Measurements from ENCODE around the gene ANLN.

ANLN gene

GRCh38 chr7:36405409-36405803 lies 15.7 kb downstream of the ANLN start:
- H2BK12ac ChIP-seq (ENCODE audit: low read length) = no peak overlapping the region
- H4K91ac ChIP-seq (ENCODE audit: low read depth, low read length) = no peak overlapping the region
- H3K79me1 ChIP-seq (ENCODE audit: low read length) = no peaks in the 10 kb centered on the region
- no peaks in the 10 kb centered on the region for H3K9me3 ChIP-seq (ENCODE audit: insufficient read depth, low read depth, low read length)
- H2BK5ac ChIP-seq (ENCODE audit: low read depth, low read length, poor library complexity) = no peak overlapping the region
- H3K36me3 ChIP-seq (ENCODE audit: control insufficient read depth in 1 of 2, insufficient read depth in 2 of 2, low read length in 2 of 2) = peaks cover 21 to 26% of the 10 kb centered on the region in 2 experiments
- no peaks in the 10 kb centered on the region for H3K27me3 ChIP-seq (ENCODE audit: insufficient read depth, low read length)
- no peak overlapping the region for H3K9ac ChIP-seq (ENCODE audit: low read length)
- no peak overlapping the region for H4K12ac ChIP-seq (ENCODE audit: low read depth, low read length)
- WGBS (ENCODE audit: extremely low coverage, insufficient coverage, insufficient read length) = no CpG with 5 or more reads among the region's 1 CpG
- DNase-seq = no peak
- no peak overlapping the region for H3K14ac ChIP-seq (ENCODE audit: low read length)
- H4K8ac ChIP-seq (ENCODE audit: low read depth, low read length) = no peak overlapping the region
- H3K4me1 ChIP-seq (ENCODE audit: control insufficient read depth in 1 of 2, insufficient read depth in 2 of 2, low read length in 2 of 2) = no peaks in the 10 kb centered on the region
- H2BK120ac ChIP-seq (ENCODE audit: insufficient read depth, low read length, poor library complexity) = no peak overlapping the region
- H3K18ac ChIP-seq (ENCODE audit: low read length) = no peak overlapping the region
- peaks cover under 1% of the 10 kb centered on the region for H3K79me2 ChIP-seq (ENCODE audit: control insufficient read depth, insufficient read depth, low read length, poor library complexity)
- no peak overlapping the region for H3K4ac ChIP-seq (ENCODE audit: low read depth, low read length)
- H3K27ac ChIP-seq (ENCODE audit: low read depth, low read length) = no peak overlapping the region
- H3K4me2 ChIP-seq (ENCODE audit: low read length) = no peak overlapping the region
- H3K4me3 ChIP-seq (ENCODE audit: low read depth, low read length) = no peak overlapping the region
- H3K23ac ChIP-seq (ENCODE audit: low read length) = no peak overlapping the region
- H2AFZ ChIP-seq (ENCODE audit: insufficient read depth, low read length, poor library complexity) = no peak overlapping the region
- no peak overlapping the region for H2AK5ac ChIP-seq (ENCODE audit: low read length)

GRCh38 chr7:36406156-36406555 lies 16.5 kb downstream of the ANLN start:
- H2BK12ac ChIP-seq (ENCODE audit: low read length) = no peak overlapping the region
- H3K27ac ChIP-seq (ENCODE audit: low read depth, low read length) = no peak overlapping the region
- H3K18ac ChIP-seq (ENCODE audit: low read length) = no peak overlapping the region
- H4K91ac ChIP-seq (ENCODE audit: low read depth, low read length) = no peak overlapping the region
- H2AK5ac ChIP-seq (ENCODE audit: low read length) = no peak overlapping the region
- H3K79me2 ChIP-seq (ENCODE audit: control insufficient read depth, insufficient read depth, low read length, poor library complexity) = no peaks in the 10 kb centered on the region
- no peak overlapping the region for H4K12ac ChIP-seq (ENCODE audit: low read depth, low read length)
- WGBS (ENCODE audit: extremely low coverage, insufficient coverage, insufficient read length) = no CpG with 5 or more reads among the region's 5 CpGs
- no peak overlapping the region for H3K4me2 ChIP-seq (ENCODE audit: low read length)
- H3K4me3 ChIP-seq (ENCODE audit: low read depth, low read length) = no peak overlapping the region
- no peak overlapping the region for H3K14ac ChIP-seq (ENCODE audit: low read length)
- H2BK5ac ChIP-seq (ENCODE audit: low read depth, low read length, poor library complexity) = no peak overlapping the region
- H3K79me1 ChIP-seq (ENCODE audit: low read length) = no peaks in the 10 kb centered on the region
- H3K23ac ChIP-seq (ENCODE audit: low read length) = no peak overlapping the region
- H3K27me3 ChIP-seq (ENCODE audit: insufficient read depth, low read length) = no peaks in the 10 kb centered on the region
- no peak overlapping the region for H3K4ac ChIP-seq (ENCODE audit: low read depth, low read length)
- DNase-seq = no peak
- peaks cover 18 to 28% of the 10 kb centered on the region in 2 experiments for H3K36me3 ChIP-seq (ENCODE audit: control insufficient read depth in 1 of 2, insufficient read depth in 2 of 2, low read length in 2 of 2)
- H3K9ac ChIP-seq (ENCODE audit: low read length) = no peak overlapping the region
- no peak overlapping the region for H2BK120ac ChIP-seq (ENCODE audit: insufficient read depth, low read length, poor library complexity)
- H4K8ac ChIP-seq (ENCODE audit: low read depth, low read length) = no peak overlapping the region
- H2AFZ ChIP-seq (ENCODE audit: insufficient read depth, low read length, poor library complexity) = no peak overlapping the region
- H3K9me3 ChIP-seq (ENCODE audit: insufficient read depth, low read depth, low read length) = no peaks in the 10 kb centered on the region
- H3K4me1 ChIP-seq (ENCODE audit: control insufficient read depth in 1 of 2, insufficient read depth in 2 of 2, low read length in 2 of 2) = no peaks in the 10 kb centered on the region

GRCh38 chr7:36407636-36408550 lies 18.2 kb downstream of the ANLN start:
- Histone ChIP-seq H3K9ac (ENCODE audit: low read length) (no peak overlapping the region), H3K79me2 (ENCODE audit: control insufficient read depth, insufficient read depth, low read length, poor library complexity) (no peaks in the 10 kb centered on the region), H2AK5ac (ENCODE audit: low read length) (no peak overlapping the region), H4K8ac (ENCODE audit: low read depth, low read length) (no peak overlapping the region), H3K9me3 (ENCODE audit: insufficient read depth, low read depth, low read length) (no peaks in the 10 kb centered on the region), H2BK120ac (ENCODE audit: insufficient read depth, low read length, poor library complexity) (no peak overlapping the region), H2BK5ac (ENCODE audit: low read depth, low read length, poor library complexity) (no peak overlapping the region), H2BK12ac (ENCODE audit: low read length) (no peak overlapping the region), H3K18ac (ENCODE audit: low read length) (no peak overlapping the region), H3K27ac (ENCODE audit: low read depth, low read length) (no peak overlapping the region), H4K12ac (ENCODE audit: low read depth, low read length) (no peak overlapping the region), H3K27me3 (ENCODE audit: insufficient read depth, low read length) (no peaks in the 10 kb centered on the region), H3K4me3 (ENCODE audit: low read depth, low read length) (no peak overlapping the region), H3K4me1 (ENCODE audit: control insufficient read depth in 1 of 2, insufficient read depth in 2 of 2, low read length in 2 of 2) (no peaks in the 10 kb centered on the region), H3K4me2 (ENCODE audit: low read length) (no peak overlapping the region), H3K23ac (ENCODE audit: low read length) (no peak overlapping the region), H2AFZ (ENCODE audit: insufficient read depth, low read length, poor library complexity) (no peak overlapping the region), H3K36me3 (ENCODE audit: control insufficient read depth in 1 of 2, insufficient read depth in 2 of 2, low read length in 2 of 2) (peaks cover 13 to 28% of the 10 kb centered on the region in 2 experiments), H3K79me1 (ENCODE audit: low read length) (no peaks in the 10 kb centered on the region), H3K4ac (ENCODE audit: low read depth, low read length) (no peak overlapping the region), H4K91ac (ENCODE audit: low read depth, low read length) (no peak overlapping the region), H3K14ac (ENCODE audit: low read length) (no peak overlapping the region)
- WGBS (ENCODE audit: extremely low coverage, insufficient coverage, insufficient read length) = no CpG with 5 or more reads among the region's 8 CpGs
- DNase-seq = no peak

- H3K36me3 ChIP-seq (ENCODE audit: control insufficient read depth in 1 of 2, insufficient read depth in 2 of 2, low read length in 2 of 2) = peaks cover 12 to 25% of the 10 kb centered on the region in 2 experiments
- no peaks in the 10 kb centered on the region for H3K79me2 ChIP-seq (ENCODE audit: control insufficient read depth, insufficient read depth, low read length, poor library complexity)
- H3K9ac ChIP-seq (ENCODE audit: low read length) = no peak overlapping the region
- no peak for DNase-seq
- no peak overlapping the region for H3K18ac ChIP-seq (ENCODE audit: low read length)
- no peak overlapping the region for H3K4me2 ChIP-seq (ENCODE audit: low read length)
- no peak overlapping the region for H3K4me3 ChIP-seq (ENCODE audit: low read depth, low read length)
- no peaks in the 10 kb centered on the region for H3K27me3 ChIP-seq (ENCODE audit: insufficient read depth, low read length)
- no peak overlapping the region for H2AFZ ChIP-seq (ENCODE audit: insufficient read depth, low read length, poor library complexity)
- no peak overlapping the region for H2BK12ac ChIP-seq (ENCODE audit: low read length)
- no peak overlapping the region for H2BK120ac ChIP-seq (ENCODE audit: insufficient read depth, low read length, poor library complexity)
- H3K23ac ChIP-seq (ENCODE audit: low read length) = no peak overlapping the region
- no peak overlapping the region for H4K12ac ChIP-seq (ENCODE audit: low read depth, low read length)
- no CpG with 5 or more reads among the region's 2 CpGs for WGBS (ENCODE audit: extremely low coverage, insufficient coverage, insufficient read length)
- no peak overlapping the region for H2AK5ac ChIP-seq (ENCODE audit: low read length)
- H3K14ac ChIP-seq (ENCODE audit: low read length) = no peak overlapping the region
- no peak overlapping the region for H2BK5ac ChIP-seq (ENCODE audit: low read depth, low read length, poor library complexity)
- no peak overlapping the region for H3K4ac ChIP-seq (ENCODE audit: low read depth, low read length)
- H3K4me1 ChIP-seq (ENCODE audit: control insufficient read depth in 1 of 2, insufficient read depth in 2 of 2, low read length in 2 of 2) = no peaks in the 10 kb centered on the region
- no peak overlapping the region for H4K8ac ChIP-seq (ENCODE audit: low read depth, low read length)
- no peaks in the 10 kb centered on the region for H3K79me1 ChIP-seq (ENCODE audit: low read length)
- no peaks in the 10 kb centered on the region for H3K9me3 ChIP-seq (ENCODE audit: insufficient read depth, low read depth, low read length)
- H3K27ac ChIP-seq (ENCODE audit: low read depth, low read length) = no peak overlapping the region
- H4K91ac ChIP-seq (ENCODE audit: low read depth, low read length) = no peak overlapping the region
Measured at GRCh38 chr7:36408589-36408988, 18.9 kb downstream of the ANLN start.

All from trophoblast cell (in vitro differentiated cells and primary cell).